Thyroid gland (tissue), 4 donors: ENCODE data around the gene FXYD5. TPM values are rescaled to one million over a fixed set of nuclear protein-coding genes. Genes with fewer than 3 reads are reported as not detected.

ENCODE experiments used
- DNase-seq, 2 donors: peaks; one replicate each; pipeline ENCODE4 v3.0.0-alpha.2; 2019
- H3K27ac ChIP-seq, 3 donors: fragments of 200-600 bp; sonication (generic); 1 replicate in 2 of 3; 2 replicates in 1 of 3; pipeline ENCODE4 v1.5.1; 2016 to 2019; ENCODE audit warnings: mild to moderate bottlenecking in 1 of 3, moderate library complexity in 1 of 3
- H3K27me3 ChIP-seq: fragments of 200-600 bp; sonication (generic); one replicate; pipeline ENCODE4 v1.5.1; 2019
- H3K36me3 ChIP-seq, 2 donors: fragments of 200-600 bp; sonication (generic); one replicate each; pipeline ENCODE4 v1.5.1; 2016 to 2019
- H3K4me1 ChIP-seq, 2 donors: fragments of 200-600 bp; sonication (generic); one replicate each; pipeline ENCODE4 v1.5.1; 2017 to 2019
- H3K4me3 ChIP-seq, 3 donors: fragments of 200-600 bp; sonication (generic); replicated peaks in 1 of 3; 1 replicate in 2 of 3; 2 replicates in 1 of 3; pipeline ENCODE4 v1.5.1; 2016; ENCODE audit warnings: mild to moderate bottlenecking in 1 of 3
- H3K9me3 ChIP-seq: fragments of 200-600 bp; sonication (generic); one replicate; pipeline ENCODE4 v1.5.1; 2017
- CTCF ChIP-seq, 6 experiments: fragments of 200-600 bp in 3 of 6; fragments of 450-650 bp in 3 of 6; sonication (generic) in 3 of 6; IDR thresholded peaks; one replicate each; pipeline ENCODE4 v1.5.1; 2016 to 2019; ENCODE audit warnings: antibody characterized with exemption in 6 of 6, mild to moderate bottlenecking in 2 of 6, inconsistent platforms in 1 of 6, moderate library complexity in 1 of 6
- POLR2A ChIP-seq, 2 donors: fragments of 450-650 bp; IDR thresholded peaks; one replicate each; pipeline ENCODE4 v1.6.1; 2017; ENCODE audit warnings: antibody characterized with exemption in 2 of 2, mild to moderate bottlenecking in 2 of 2, moderate library complexity in 1 of 2
- WGBS, 2 donors: methylation state at CpG; one replicate each; pipeline ENCODE4 v1.1.5; 2017; 5-methylcytosine and 5-hydroxymethylcytosine counted together
- intact Hi-C: fragments of 100-400 bp; cut with DNase I; formaldehyde crosslinking; loops from one replicate; pipeline ENCODE4 v1.15.1; 2023
- total RNA-seq, 4 donors: library from RNA; depleted of rRNA; stranded (reverse); fragments of >200 nt; gene quantifications; one replicate each; pipeline ENCODE4 v1.2.3, GENCODE V29; 2016

The FXYD5 gene
- total RNA-seq, 4 donors from 2014 or later: 9.3 to 52.4 (median 19.6) TPM

- DNase-seq: no peak
- intact Hi-C loops: no loop called here
- H3K4me3 ChIP-seq: no peak overlapping the region
- no peak for TF ChIP-seq POLR2A (IDR thresholded peaks at IDR 0.05)
- peak in 2 of 6 experiments; percentile 18 to 60 for TF ChIP-seq CTCF (IDR thresholded peaks at IDR 0.05)
- no peaks in the 10 kb centered on the region for H3K36me3 ChIP-seq
- H3K9me3 ChIP-seq: no peaks in the 10 kb centered on the region
- 10 to 19% methylated on average over 12 to 17 of the region's 46 CpGs for WGBS, 2 donors
- no peak overlapping the region for H3K27ac ChIP-seq
- no peaks in the 10 kb centered on the region for H3K27me3 ChIP-seq
- peaks cover 4 to 21% of the 10 kb centered on the region in 2 donors for H3K4me1 ChIP-seq
Observed at GRCh38 chr19:35142606-35143230, 11.8 kb upstream of the FXYD5 start.

- no peak for DNase-seq
- Histone ChIP-seq H3K36me3 (no peaks in the 10 kb centered on the region), H3K4me3 (no peak within 1 kb of the TSS), H3K4me1 (peaks cover 4 to 21% of the 10 kb centered on the region in 2 donors), H3K27ac (no peak within 1 kb of the TSS), H3K9me3 (no peaks in the 10 kb centered on the region), H3K27me3 (no peaks in the 10 kb centered on the region)
- intact Hi-C loops: no loop called here
- TF ChIP-seq CTCF (IDR thresholded peaks at IDR 0.05): peak in 1 of 6 experiments; percentile 7
- no peak for TF ChIP-seq POLR2A (IDR thresholded peaks at IDR 0.05)
- 6 to 13% methylated on average over 18 to 21 of the region's 31 CpGs for WGBS, 2 donors
Observed at GRCh38 chr19:35143231-35143715, 11.3 kb upstream of the FXYD5 start, which contains the start of gene FXYD7. Gene FXYD7 (plus strand): TSS chr19:35143255. CDS start chr19:35143334, 79 bp downstream.

GRCh38 chr19:35143818-35144217 lies 10.7 kb upstream of the FXYD5 start:
- no peak for DNase-seq
- no peak overlapping the region for H3K4me3 ChIP-seq
- H3K4me1 ChIP-seq: peaks cover 4 to 17% of the 10 kb centered on the region in 2 donors
- TF ChIP-seq CTCF (IDR thresholded peaks at IDR 0.05): no peak
- TF ChIP-seq POLR2A (IDR thresholded peaks at IDR 0.05): no peak
- WGBS, 2 donors: 28 to 40% methylated on average over 3 of the region's 3 CpGs
- intact Hi-C loops: no loop called here
- no peak overlapping the region for H3K27ac ChIP-seq
- H3K36me3 ChIP-seq: no peaks in the 10 kb centered on the region
- H3K27me3 ChIP-seq: no peaks in the 10 kb centered on the region
- no peaks in the 10 kb centered on the region for H3K9me3 ChIP-seq

- no peak for DNase-seq
- intact Hi-C loops: no loop called here
- TF ChIP-seq POLR2A (IDR thresholded peaks at IDR 0.05): no peak
- TF ChIP-seq CTCF (IDR thresholded peaks at IDR 0.05): no peak
- WGBS, 2 donors: 14 to 29% methylated on average over 2 to 3 of the region's 6 CpGs
- no peak overlapping the region for H3K4me3 ChIP-seq
- no peak overlapping the region for H3K27ac ChIP-seq
- H3K4me1 ChIP-seq: peaks cover 4 to 17% of the 10 kb centered on the region in 2 donors
- no peaks in the 10 kb centered on the region for H3K27me3 ChIP-seq
- no peaks in the 10 kb centered on the region for H3K36me3 ChIP-seq
- no peaks in the 10 kb centered on the region for H3K9me3 ChIP-seq
Observed at GRCh38 chr19:35144259-35144599, 10.3 kb upstream of the FXYD5 start.

- WGBS, 2 donors: 9 to 18% methylated on average over 11 to 14 of the region's 15 CpGs
- peak in 1 of 2 donors; percentile 34 for DNase-seq
- H3K4me1 ChIP-seq: peaks cover 4 to 17% of the 10 kb centered on the region in 2 donors
- TF ChIP-seq POLR2A (IDR thresholded peaks at IDR 0.05) (no peak), CTCF (IDR thresholded peaks at IDR 0.05) (no peak)
- no peaks in the 10 kb centered on the region for H3K9me3 ChIP-seq
- intact Hi-C loops: no loop called here
- H3K36me3 ChIP-seq: no peaks in the 10 kb centered on the region
- no peak overlapping the region for H3K4me3 ChIP-seq
- H3K27me3 ChIP-seq: no peaks in the 10 kb centered on the region
- no peak overlapping the region for H3K27ac ChIP-seq
Observed at GRCh38 chr19:35144600-35145436, 9.7 kb upstream of the FXYD5 start.
